ENCODE data around the gene STX10.

STX10 gene

DNA sequence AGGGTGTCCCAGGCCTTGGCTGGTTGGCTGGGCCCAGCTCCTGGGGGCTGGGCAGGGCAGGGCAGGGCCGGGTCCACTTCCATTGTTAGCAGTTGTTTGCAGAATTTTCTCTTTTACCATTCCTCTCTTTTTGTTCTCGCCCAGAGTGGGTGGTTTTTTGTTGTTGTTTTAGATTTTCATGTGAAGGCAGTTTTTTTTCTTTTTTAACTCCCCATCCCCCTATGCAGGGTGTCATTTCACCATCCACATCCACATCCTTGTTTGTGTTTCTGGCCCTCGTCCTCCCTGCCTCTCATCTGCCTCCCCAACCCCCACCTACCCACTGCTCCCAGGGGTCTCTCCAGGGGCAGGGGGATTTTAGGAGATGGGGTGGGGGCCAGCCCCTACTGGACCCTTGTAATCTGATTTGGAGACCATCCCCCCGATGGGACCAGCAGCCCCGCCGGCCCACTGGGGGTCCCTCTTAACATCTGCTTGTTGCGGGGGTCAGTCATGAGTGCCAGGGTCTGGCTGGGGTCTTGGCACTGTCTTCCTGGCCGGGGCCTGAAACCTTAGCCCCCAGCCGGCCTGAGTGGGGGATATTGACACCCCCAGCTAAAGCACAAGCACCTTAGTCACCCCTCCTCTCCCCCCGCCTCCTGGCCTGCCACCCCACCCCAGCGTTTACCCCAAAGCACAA lies 10.4 kb downstream of the STX10 start:
- no peak for DNase-seq (ENCODE audit: low read depth)

- no peak for DNase-seq (ENCODE audit: low read depth)
These were observed 11.3 kb downstream of the STX10 start for GRCh38 chr19:13138916-13139198.

- DNase-seq (ENCODE audit: low read depth), result no peak
These were observed 11.8 kb downstream of the STX10 start for GRCh38 chr19:13138171-13138915.

DNA sequence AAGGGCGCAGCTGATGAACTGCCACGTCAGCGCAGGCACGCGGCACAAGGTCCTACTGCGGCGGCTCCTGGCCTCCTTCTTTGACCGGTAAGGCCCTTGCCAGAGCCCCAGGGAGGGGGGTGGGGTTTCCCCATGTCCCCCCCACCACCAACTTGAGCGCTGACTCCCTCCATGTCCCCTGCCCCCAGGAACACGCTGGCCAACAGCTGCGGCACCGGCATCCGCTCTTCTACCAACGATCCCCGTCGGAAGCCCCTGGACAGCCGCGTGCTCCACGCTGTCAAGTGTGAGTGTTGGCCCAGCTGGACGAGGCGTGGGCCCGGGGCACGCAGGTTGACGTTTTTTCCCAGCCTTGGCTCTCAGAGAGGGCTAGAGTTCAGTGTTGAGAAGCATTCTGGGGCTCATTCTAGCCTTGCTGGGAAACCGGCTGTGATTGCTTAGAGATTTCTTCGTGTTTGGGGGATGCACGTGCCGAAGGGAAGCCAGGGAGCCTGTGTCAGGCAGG lies 12.8 kb downstream of the STX10 start:
- DNase-seq (ENCODE audit: low read depth), result no peak

- no peak for DNase-seq (ENCODE audit: low read depth)
These were observed 14.8 kb downstream of the STX10 start for GRCh38 chr19:13135068-13136062.

- DNase-seq (ENCODE audit: low read depth), result no peak
These were observed 15.5 kb downstream of the STX10 start for GRCh38 chr19:13134626-13135025.

DNA sequence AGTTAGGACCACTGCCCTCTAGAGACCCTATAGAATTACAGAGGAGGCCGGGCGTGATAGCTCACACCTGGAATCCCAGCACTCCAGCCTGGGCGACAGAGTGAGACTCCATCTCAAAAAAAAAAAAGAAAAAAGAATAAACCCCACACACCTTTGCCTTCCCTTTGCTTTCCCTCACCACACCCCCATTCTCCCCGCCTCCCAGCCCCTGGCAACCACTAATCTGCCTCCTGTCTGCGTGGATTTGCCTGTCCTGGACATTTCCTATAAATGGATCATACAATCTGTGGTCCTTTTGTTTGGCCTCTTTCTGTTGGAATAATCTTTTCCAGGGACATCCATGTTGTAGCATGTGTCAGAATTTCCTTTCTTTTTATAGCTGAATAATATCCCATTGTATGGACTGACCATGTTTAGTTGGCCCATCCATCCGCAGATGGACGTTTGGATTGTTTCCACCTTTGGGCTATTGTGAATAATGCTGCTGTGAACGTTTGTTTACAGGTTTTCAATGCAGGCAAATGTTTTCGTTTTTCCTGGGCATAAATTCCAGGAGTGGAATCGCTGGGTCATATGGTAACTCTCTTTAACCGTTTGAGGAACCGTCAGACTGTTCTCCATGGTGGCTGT lies 16.8 kb downstream of the STX10 start:
- no peak for DNase-seq (ENCODE audit: low read depth)

DNA sequence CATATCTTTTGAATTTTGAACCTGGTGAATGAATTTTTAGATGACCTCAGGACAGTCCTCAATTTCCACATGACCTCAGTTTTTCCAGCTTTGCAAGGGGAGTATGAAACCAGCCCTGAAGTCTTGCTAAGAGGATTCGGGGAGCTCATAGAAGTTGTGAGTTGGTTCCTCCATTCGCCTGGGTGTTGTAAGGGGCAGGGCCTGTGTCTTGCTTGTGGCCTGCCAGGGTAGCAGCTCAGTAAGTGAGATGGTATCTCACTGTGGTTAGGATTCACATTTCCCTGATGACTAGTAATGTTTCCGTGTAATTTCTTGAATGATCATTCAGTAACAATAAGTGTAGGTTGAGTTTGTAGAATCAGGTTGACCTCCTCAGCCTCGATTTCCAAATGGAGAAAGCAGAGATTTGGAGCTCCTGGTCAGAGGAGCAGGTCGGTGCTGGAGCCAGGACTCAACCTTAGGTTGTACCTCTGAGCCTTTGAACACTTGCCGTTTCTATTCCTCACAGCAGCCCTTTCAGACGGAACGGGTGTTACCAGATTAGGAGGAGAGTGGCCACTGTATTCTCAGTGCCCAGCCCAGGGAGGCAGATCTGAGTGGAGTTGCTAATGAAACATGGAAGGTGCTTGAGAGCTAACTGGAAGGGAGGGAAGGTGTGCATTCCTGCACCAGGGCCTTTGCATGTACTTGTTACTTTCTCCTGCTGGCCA lies 17.5 kb downstream of the STX10 start:
- DNase-seq (ENCODE audit: low read depth), result peak; percentile 87

- DNase-seq (ENCODE audit: low read depth), result no peak
These were observed 19.2 kb downstream of the STX10 start for GRCh38 chr19:13130886-13131490.

DNA sequence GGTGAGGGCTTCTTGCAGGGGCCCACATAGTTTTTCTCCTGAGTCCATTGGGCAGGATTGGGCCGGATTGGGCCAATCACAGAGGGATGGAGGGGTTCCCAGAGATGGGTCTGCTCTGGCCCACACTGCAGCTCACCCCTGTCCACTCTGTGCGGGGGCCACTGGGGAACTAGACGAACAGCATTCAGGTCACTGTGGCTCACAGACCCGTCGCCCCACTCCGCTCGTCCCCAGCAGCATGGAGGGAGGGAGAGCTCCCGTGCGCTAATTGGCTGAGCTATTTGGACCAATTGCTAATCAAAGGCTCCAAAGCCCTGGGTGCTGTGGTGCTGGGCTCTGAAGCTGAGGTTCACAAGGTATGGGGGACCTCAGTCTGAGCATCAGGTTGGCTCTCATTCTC lies 20.8 kb downstream of the STX10 start:
- DNase-seq (ENCODE audit: low read depth), result no peak

- no peak for DNase-seq (ENCODE audit: low read depth)
These were observed 21.6 kb downstream of the STX10 start for GRCh38 chr19:13128583-13128982.

- no peak for DNase-seq (ENCODE audit: low read depth)
These were observed 22.2 kb downstream of the STX10 start for GRCh38 chr19:13127811-13128575.

GRCh38 chr19:13127051-13127450 lies 23.1 kb downstream of the STX10 start:
- DNase-seq (ENCODE audit: low read depth), result no peak

DNA sequence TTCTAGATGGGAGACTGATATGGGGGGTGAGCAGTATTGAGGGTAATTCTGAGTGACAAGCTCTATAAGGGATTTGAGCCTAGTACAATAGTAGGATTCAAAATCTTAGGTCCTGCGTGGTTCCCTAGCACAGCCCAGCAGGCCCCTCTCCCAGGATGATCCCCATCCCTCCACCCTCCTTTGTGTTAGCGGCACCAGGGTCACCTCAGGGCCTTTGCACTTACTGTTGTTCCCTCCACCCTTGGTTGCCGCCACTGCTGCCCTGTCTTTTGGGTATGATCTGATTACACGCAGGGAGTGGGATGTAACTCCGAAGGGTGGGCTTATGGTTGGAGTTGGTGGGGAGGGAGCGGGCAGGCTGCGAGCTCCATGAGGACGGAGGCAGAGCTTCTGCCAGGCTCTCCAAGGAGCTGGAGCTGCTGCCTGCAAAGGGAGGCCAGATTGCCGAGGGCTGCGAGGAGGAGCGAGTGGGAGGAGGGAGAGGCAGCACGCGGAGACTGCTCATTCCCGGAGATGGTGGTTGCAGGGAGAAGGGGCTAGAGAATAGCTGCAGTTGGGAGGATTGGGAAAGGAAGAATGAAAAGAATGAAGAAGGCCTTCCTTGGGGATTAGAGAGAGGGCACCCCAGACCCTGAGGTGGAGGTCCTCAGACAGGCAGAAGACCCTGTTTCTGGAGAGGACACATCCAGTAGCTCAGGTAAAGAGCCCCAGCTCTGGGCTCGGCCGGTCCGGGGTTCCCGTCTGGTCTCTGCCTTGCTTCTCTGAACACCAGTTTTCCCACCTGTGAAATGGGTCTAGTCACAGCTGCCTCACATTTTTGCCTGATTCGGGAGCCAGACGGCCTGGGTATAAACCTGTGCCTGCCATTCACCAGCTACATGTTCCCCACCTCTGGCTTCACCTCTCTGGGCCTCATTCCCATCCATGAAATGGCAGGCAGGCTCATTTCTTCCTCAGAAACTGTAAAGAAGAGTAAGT lies 26.9 kb downstream of the STX10 start:
- no peak for DNase-seq (ENCODE audit: low read depth)

- DNase-seq (ENCODE audit: low read depth), result no peak
These were observed 27.8 kb downstream of the STX10 start for GRCh38 chr19:13122275-13122878.

GRCh38 chr19:13121551-13122274 lies 28.5 kb downstream of the STX10 start:
- no peak for DNase-seq (ENCODE audit: low read depth)

- peak; percentile 83 for DNase-seq (ENCODE audit: low read depth)
These were observed 29.4 kb downstream of the STX10 start for GRCh38 chr19:13120817-13121216.

DNA sequence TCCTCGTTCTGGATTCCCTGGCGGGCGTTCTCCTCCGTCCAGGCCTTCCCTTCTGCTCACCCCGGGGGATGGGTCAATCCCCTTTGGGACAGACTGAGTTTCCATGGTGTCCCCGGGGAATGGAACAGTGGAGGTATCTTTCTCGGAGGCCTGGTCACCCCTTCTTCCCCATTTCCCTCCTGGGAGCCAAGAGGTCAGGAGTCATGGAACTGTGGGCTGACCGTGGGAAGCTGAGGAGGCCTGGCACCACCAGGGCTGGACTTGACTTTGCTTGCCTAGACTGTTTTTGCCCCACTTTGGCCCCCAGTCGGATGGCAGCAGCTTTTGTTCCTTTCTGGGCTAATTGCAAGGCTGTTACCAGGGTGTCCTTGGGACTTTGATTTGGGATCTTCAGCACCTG lies 30.1 kb downstream of the STX10 start:
- DNase-seq (ENCODE audit: low read depth), result no peak

All from EH (cell line).